Progenitor cell of endocrine pancreas (in vitro differentiated cells): ENCODE data around the gene C11orf42. TPM values are rescaled to one million over a fixed set of nuclear protein-coding genes. Genes with fewer than 3 reads are reported as not detected.

Experiments
- DNase-seq: peaks from one replicate; pipeline ENCODE4 v3.0.0; 2021; ENCODE audit warnings: low spot score; ENCODE audit not compliant: unreplicated experiment
- H3K27ac Mint-ChIP-seq: 2 replicates; pipeline ENCODE4 v1.8.0; 2021; ENCODE audit warnings: mild to moderate bottlenecking, moderate library complexity, mixed read lengths
- H3K27me3 Mint-ChIP-seq: 2 replicates; pipeline ENCODE4 v1.8.0; 2021; ENCODE audit warnings: mixed read lengths
- H3K36me3 Mint-ChIP-seq: 2 replicates; pipeline ENCODE4 v1.8.0; 2022; ENCODE audit warnings: mixed read lengths; ENCODE audit not compliant: insufficient read depth
- H3K4me1 Mint-ChIP-seq: 2 replicates; pipeline ENCODE4 v1.8.0; 2021; ENCODE audit warnings: low read depth, mixed read lengths
- H3K4me3 Mint-ChIP-seq: 2 replicates; pipeline ENCODE4 v1.8.0; 2021; ENCODE audit warnings: low read depth, mild to moderate bottlenecking, moderate library complexity, mixed read lengths
- H3K9me3 Mint-ChIP-seq: 2 replicates; pipeline ENCODE4 v1.8.0; 2021; ENCODE audit warnings: low read depth, mixed read lengths
- total RNA-seq: library from RNA; stranded (reverse); gene quantifications from 2 replicates; pipeline ENCODE4 v1.2.1, GENCODE V29; 2021
- TF ChIP-seq, protein P1 (sequence below): fragments of 200-600 bp; sonication (generic); IDR thresholded peaks from one replicate; pipeline ENCODE4 v1.5.0; 2021; ENCODE audit warnings: antibody characterized with exemption, mild to moderate bottlenecking; ENCODE audit not compliant: unreplicated experiment

Gene C11orf42
- total RNA-seq, 1 donor from 2014 or later, result not detected

DNA sequence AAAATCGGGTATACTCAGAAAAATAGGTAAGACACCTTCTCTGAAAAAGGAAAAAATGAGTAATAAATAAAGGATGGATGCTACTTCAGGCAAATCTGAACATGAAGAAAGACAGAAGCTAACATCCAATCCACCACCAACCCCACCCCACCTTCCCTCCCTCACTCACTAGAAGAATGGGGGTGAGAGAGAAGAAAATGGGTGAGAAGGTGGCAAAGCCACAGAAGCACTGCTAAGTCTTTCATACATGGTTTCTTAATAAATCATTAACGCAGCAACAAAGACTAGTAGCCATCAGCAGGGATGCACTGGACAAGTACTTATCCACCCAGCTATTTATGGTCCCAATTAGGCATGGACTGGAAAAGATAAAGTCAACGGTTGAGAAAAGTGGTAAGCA lies 23.2 kb downstream of the C11orf42 start:
- TF ChIP-seq, protein P1, sequence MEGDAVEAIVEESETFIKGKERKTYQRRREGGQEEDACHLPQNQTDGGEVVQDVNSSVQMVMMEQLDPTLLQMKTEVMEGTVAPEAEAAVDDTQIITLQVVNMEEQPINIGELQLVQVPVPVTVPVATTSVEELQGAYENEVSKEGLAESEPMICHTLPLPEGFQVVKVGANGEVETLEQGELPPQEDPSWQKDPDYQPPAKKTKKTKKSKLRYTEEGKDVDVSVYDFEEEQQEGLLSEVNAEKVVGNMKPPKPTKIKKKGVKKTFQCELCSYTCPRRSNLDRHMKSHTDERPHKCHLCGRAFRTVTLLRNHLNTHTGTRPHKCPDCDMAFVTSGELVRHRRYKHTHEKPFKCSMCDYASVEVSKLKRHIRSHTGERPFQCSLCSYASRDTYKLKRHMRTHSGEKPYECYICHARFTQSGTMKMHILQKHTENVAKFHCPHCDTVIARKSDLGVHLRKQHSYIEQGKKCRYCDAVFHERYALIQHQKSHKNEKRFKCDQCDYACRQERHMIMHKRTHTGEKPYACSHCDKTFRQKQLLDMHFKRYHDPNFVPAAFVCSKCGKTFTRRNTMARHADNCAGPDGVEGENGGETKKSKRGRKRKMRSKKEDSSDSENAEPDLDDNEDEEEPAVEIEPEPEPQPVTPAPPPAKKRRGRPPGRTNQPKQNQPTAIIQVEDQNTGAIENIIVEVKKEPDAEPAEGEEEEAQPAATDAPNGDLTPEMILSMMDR, result no peak
- peaks cover 14% of the 10 kb centered on the region for H3K4me1 Mint-ChIP-seq
- H3K4me3 Mint-ChIP-seq, result no peak overlapping the region

GRCh38 chr11:6229911-6230310 lies 24.6 kb downstream of the C11orf42 start:
- no peak overlapping the region for H3K27ac Mint-ChIP-seq
- no peaks in the 10 kb centered on the region for H3K27me3 Mint-ChIP-seq
- peaks cover 5% of the 10 kb centered on the region for H3K36me3 Mint-ChIP-seq

More for the DNA sequence above, 23.2 kb downstream of the C11orf42 start:
- Mint-ChIP-seq H3K27me3 (no peaks in the 10 kb centered on the region), H3K27ac (no peak overlapping the region), H3K36me3 (peaks cover 5% of the 10 kb centered on the region), H3K9me3 (no peaks in the 10 kb centered on the region)
- DNase-seq, result no peak

GRCh38 chr11:6232899-6233298 lies 27.5 kb downstream of the C11orf42 start:
- Mint-ChIP-seq H3K27me3 (no peaks in the 10 kb centered on the region), H3K27ac (no peak overlapping the region), H3K4me3 (peak overlapping the region; percentile 47), H3K36me3 (no peaks in the 10 kb centered on the region), H3K4me1 (peaks cover 12% of the 10 kb centered on the region), H3K9me3 (no peaks in the 10 kb centered on the region)
- TF ChIP-seq, protein P1, result no peak
- DNase-seq, result no peak

More at GRCh38 chr11:6229911-6230310, 24.6 kb downstream of the C11orf42 start:
- H3K4me1 Mint-ChIP-seq, result peaks cover 18% of the 10 kb centered on the region
- no peak for DNase-seq
- no peak overlapping the region for H3K4me3 Mint-ChIP-seq
- no peaks in the 10 kb centered on the region for H3K9me3 Mint-ChIP-seq
- TF ChIP-seq, protein P1, result no peak

DNA sequence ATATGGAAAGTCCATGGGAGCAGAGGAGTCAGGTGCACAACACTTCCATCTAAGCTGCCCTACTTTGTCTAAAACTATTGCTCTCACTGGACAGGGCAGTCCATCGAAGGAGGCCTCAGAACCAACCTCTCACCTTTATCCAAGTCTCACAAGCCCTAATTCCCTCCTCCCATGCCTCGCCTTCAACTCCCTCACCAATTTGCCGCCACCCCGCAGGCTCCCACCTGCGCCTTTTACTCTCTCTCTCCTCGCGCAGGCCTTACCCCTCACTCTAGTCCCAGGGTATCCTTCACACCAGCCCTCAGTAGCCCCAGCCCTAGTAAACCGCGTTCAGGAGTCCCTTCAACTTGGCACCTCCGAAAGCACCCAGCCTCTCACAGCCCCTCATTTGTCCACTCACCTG lies 28.6 kb downstream of the C11orf42 start:
- TF ChIP-seq, protein P1, result no peak
- Mint-ChIP-seq H3K27ac (peak overlapping the region; percentile 99), H3K9me3 (no peaks in the 10 kb centered on the region), H3K27me3 (no peaks in the 10 kb centered on the region), H3K4me3 (peak overlapping the region; percentile 98), H3K36me3 (no peaks in the 10 kb centered on the region), H3K4me1 (peaks cover 12% of the 10 kb centered on the region)
- no peak for DNase-seq

DNA sequence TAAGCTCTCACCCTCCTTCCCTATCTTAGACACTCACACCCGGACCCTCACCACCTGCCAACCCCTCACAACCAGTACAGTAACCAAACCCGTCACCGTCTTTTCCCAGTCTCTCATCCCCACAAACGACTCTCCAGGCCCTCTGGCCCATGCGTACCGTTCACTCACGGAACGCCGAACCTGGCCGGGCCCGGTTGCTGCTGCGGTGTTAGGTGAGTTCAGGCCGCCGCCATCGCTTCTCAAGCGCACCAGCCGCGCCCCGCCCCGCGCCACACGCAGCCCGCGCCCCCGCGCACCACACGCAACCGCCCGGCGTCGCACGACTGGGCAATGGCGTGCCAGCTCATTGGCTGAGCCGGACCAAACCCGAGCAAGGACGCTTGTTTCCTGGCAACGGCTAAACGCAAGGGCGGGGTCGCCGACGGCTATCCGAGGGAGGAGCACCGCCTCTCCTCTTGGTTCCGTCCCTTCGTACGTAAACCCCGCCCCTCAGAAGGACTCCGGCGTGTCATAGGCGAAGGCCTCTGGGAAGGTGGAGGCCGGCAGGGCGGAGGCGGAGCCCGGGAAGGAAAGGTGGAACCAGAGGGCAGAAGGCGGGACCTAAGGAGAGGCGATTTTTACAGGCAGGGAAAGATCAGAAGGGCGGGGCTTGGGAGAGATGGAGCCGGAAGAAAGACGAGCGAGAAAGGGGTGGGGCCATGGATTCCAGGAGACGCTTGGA lies 29.2 kb downstream of the C11orf42 start, which contains the start of gene FHIP1B:
TSS of gene FHIP1B (minus strand) at position 250 of the 721 bp plus-strand sequence. CDS start 10,120 bp downstream, outside the sequence.
- H3K36me3 Mint-ChIP-seq, result no peaks in the 10 kb centered on the region
- H3K9me3 Mint-ChIP-seq, result no peaks in the 10 kb centered on the region
- H3K4me1 Mint-ChIP-seq, result peaks cover 12% of the 10 kb centered on the region
- no peaks in the 10 kb centered on the region for H3K27me3 Mint-ChIP-seq
- TF ChIP-seq, protein P1, result no peak
- H3K27ac Mint-ChIP-seq, result peak within 1 kb of the TSS; percentile 99
- DNase-seq, result peak; percentile 99
- H3K4me3 Mint-ChIP-seq, result peak within 1 kb of the TSS; percentile 98
